GM18873 (cell line): ENCODE data around the gene ST6GAL1.

Experiments used
- ATAC-seq: cut with Tn5 transposase; IDR thresholded peaks from one replicate; pipeline ENCODE4 v1.9.1; 2021; ENCODE audit warnings: mild to moderate bottlenecking, moderate library complexity, moderate number of reproducible peaks; ENCODE audit not compliant: unreplicated experiment, low FRiP score

ST6GAL1 gene

GRCh38 chr3:186915806-186916796 lies 14.2 kb upstream of the ST6GAL1 start:
- ATAC-seq, result no peak

DNA sequence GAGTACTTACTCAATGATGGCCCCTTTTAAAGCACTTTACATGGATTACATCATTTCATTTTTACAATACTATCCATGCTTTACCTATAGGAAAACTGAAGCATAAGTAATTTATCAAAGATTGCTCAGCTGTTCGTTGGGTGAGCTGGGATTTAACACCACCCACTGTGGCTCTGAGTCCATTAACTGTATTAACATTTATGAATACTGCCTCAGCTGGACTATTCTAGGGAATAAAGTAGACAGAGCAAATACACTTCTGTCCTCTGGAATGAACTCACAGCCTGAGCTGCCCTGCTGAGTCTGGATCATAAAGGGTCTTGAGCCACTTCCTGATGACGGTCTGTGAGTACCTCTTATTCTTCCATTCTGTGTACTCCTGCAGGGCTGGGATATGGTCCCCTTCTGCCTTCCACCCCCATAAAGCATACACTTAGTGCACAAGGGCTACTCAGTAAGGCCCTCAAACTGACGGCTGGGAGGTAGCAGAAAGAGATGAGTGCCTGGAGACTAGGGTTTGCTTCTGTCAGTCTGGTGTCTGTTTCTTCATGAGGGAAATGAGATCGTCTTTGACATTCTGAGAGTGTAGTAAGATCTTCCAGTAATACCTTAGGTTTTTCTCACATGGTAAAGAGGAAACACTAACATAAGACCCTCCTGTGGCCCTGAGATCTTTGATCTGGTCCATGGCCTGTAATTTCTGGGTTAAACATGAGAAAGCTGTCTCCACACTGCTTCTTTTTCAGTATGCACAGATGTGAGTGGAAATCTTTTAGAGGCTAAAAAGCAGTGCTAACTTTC lies 12.6 kb upstream of the ST6GAL1 start:
- no peak for ATAC-seq

- no peak for ATAC-seq
Measured at GRCh38 chr3:186920301-186920700, 10.0 kb upstream of the ST6GAL1 start.

DNA sequence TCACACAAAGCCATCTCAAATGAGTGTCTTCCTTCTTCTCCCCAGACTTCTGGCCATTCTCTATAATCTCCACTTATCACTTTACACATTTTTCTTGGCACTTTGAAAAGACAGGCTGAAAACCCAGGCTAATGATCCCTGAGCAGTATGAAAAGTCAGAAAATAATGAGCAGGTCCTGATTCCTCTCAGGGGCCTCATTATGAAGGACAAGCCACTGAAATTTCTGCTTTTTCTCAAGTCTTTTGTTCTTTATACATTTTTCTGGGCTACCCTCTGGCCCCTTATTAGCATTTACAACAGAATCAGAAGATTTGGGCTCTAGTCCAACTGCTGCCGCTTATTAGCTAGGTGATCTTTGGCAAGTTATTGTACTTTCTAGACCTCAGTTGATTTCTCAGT lies 9.5 kb upstream of the ST6GAL1 start:
- no peak for ATAC-seq

- no peak for ATAC-seq
Measured at GRCh38 chr3:186921578-186921977, 8.7 kb upstream of the ST6GAL1 start.

GRCh38 chr3:186922224-186922623 lies 8.1 kb upstream of the ST6GAL1 start:
- no peak for ATAC-seq

DNA sequence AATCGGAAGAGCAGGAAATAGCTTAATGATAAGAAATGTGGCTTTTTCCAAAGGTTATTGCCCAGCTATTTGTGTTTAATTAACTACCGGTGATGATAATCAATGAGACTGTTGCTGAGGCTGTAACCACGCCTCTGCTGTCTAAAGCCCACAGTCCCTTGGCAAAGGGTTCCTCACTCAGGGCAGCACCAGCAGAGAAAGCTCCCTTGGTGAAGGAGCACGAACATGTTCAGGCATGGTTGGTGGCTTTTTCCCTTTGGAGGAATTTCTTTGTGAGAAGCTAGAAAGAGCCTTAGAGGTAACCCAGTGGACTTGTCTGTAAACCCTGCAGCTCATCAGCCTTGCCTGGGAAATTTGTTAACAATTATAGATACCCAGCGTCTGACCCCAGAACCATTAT lies 7.5 kb upstream of the ST6GAL1 start:
- ATAC-seq, result no peak

- ATAC-seq, result no peak
Measured at GRCh38 chr3:186923241-186923640, 7.1 kb upstream of the ST6GAL1 start.

- no peak for ATAC-seq
Measured at GRCh38 chr3:186925826-186926225, 4.5 kb upstream of the ST6GAL1 start.

DNA sequence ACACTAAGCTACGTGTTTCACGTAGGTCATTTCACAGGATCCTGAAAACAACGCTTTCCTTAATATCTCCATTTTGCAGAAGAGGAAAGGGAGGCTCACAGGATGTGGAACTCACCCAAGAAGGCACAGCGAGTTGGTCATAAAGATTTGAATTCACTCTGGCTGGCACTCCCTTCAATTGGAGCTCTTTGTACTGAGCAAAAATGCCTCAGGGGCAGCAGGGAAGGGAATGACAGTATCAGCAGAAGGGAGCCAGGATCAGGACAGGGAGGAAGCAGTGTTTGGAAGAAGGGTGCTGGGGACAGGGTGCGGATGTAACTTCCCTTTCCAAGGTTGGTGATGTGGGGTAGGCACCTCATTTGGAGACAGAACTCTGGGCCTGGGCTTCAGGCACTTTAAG lies 1.1 kb upstream of the ST6GAL1 start:
- ATAC-seq, result no peak

DNA sequence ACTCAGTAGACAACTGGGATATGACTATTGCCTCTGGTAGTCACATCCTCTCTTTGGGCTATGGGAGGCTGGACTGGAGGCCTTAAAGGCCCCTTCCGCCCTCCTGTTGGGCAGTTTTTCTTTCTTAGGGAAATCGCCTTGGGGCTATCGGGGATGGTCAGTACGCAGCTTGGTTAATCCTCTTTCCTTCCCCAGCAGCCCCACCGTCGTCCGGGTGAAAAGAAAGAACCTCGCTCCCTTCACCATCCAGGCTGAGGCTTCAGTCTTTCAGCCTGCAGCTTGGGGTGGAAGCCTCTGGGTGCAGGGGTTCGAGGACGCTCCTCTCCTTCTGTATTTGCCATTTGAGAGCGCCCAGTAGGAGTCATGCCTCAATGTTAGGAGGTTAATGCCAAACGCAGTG lies 641 bp upstream of the ST6GAL1 start:
- no peak for ATAC-seq

- ATAC-seq, result peak; percentile 72
Measured at GRCh38 chr3:186930641-186931531, 560 bp downstream of the ST6GAL1 start.

DNA sequence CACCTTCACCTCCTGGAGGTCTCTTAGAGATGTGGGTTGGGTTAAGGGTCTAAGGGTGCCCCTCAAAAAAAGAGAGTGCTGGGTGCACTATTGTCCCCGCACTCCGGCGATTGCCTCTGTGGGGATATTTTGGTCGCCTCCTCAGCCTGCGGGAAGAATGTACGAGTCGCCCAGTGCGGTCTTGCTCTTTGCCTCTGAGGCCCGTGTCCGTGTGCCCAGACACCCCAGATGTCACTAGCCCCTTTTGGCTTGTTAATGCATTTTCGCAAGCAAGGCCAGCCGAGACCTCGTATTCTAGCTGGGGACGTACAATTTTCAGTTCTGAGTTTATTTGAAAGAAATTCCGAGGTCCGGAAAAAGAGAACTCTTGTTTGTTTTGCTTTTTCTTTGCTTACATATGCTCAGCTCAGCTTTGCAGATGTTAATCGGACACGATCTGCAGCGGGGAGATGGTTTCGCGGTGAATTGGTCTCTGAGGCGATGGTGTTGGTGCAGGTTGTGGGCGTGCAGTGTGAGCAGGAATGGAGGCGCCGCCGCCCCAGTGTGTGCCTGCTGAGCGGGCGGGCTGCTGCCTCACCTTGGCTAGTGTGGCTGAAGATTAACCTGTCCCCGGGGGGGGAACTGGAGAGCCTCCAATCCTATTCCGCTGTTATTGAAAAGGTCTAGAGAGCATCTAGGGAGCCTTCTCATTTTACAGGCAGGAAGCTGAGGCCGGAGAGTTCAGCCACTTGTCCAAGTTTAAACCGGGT lies 1.4 kb downstream of the ST6GAL1 start:
- ATAC-seq, result peak; percentile 30

DNA sequence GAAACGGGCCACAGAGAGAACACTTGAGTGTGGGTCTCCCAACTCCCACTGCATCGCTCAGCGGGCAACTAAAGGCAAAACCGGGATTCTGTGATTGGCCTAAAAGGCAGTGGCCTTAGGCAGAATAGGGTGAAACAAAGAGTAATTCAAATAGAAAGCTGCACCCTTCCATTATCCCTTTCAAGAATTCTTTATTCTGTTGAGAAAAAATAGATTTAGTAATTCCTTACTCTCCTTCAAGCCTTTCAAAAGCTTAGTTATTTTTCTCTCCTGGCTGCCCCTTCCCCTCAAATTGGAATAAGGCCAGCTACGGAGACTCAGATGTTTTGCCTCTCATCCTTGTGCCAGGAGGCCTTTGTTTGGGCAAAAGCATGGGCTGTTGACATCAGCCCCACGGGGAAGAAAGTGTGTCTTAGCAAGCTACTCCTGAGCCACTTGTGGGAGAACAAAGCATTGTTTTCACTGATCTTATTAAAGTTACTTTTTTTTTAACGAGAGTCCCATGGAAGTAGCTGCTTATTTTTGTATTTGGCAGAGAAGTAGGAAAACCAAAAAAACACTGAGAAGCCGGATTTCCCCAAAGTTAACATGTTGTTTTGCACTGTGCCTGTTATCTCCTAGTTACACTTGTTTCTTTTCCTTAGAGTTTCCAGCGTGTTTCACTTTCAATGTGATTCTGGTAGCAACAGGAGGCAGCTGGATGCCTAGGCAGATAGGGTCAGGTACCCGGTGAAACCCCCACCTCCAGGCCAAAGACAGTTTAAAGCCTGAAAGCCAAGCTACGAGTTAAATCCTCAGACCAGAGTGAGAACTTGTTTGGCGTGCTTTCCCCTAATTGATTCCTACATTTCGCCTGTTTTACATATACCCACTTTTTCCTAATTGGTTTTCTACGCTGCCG lies 2.2 kb downstream of the ST6GAL1 start:
- ATAC-seq, result no peak

GRCh38 chr3:186933816-186934215 lies 3.5 kb downstream of the ST6GAL1 start:
- no peak for ATAC-seq

GRCh38 chr3:186935133-186935532 lies 4.8 kb downstream of the ST6GAL1 start:
- ATAC-seq, result no peak

DNA sequence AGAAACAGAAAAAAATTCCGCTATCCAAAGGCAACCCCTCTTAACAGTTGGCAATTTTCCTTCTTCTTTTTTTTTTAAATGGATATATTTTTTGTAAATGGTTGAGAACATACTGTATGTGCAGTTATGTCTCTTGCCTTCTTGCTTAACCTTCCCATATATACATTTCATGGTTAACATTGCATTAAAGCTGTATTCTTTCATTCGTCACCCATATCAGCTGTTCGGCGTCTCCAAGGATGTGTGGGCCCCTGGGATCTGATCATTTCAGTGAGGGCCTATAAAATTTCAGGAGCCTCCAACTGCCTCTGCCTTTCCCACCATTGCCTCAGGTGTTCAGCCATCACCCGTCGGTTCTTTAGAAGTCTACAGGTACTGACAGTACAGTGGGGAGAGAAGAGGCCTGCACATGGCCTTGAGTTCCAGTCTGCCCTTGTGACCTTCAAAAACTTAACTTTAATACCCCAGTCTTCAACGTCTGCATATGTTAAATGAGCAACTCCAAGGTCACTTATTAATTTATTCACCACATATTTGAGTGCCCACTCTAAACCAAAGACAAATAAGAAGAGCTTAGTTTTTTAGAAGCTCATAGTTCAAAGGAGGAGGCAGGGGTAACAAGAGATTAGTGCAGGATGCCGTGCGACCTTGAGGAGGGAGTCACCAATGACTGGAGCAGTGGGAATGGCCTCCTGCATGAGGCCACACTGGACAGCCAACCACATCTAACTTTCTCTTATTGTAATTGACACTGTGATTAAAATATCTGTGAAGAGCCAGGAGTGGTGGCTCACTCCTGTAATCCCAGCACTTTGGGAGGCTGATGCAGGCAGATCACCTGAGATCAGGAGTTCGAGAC lies 6.9 kb downstream of the ST6GAL1 start:
- no peak for ATAC-seq

GRCh38 chr3:186938716-186939115 lies 8.4 kb downstream of the ST6GAL1 start:
- no peak for ATAC-seq
